DND-41 (cell line): Measurements from ENCODE around the gene MAP1LC3B2.

Experiments used
- ATAC-seq: fragments of 200-7000 bp; cut with Tn5 transposase; 3 replicates; pipeline ENCODE4 v1.9.1; 2021; ENCODE audit warnings: low read depth; ENCODE audit not compliant: insufficient read depth
- DNase-seq: peaks from one replicate; pipeline ENCODE4 v3.0.0-alpha.2; 2020
- H2AFZ ChIP-seq: 2 replicates; pipeline ENCODE4 v1.6.0; 2012; ENCODE audit warnings: low read depth, low read length
- H3K27ac ChIP-seq: 2 replicates; pipeline ENCODE4 v1.5.1; 2012; ENCODE audit warnings: low read length, inconsistent platforms
- H3K27me3 ChIP-seq: fragments of 200-600 bp; sonication (generic); 2 replicates; pipeline ENCODE4 v1.6.0; 2012; ENCODE audit warnings: low read length, mild to moderate bottlenecking, inconsistent platforms; ENCODE audit not compliant: insufficient read depth, poor library complexity
- H3K36me3 ChIP-seq: 2 replicates; pipeline ENCODE4 v1.5.1; 2012; ENCODE audit warnings: low read length, inconsistent platforms; ENCODE audit not compliant: insufficient read depth
- H3K4me1 ChIP-seq: 2 replicates; pipeline ENCODE4 v1.5.1; 2012; ENCODE audit warnings: mild to moderate bottlenecking, low read length; ENCODE audit not compliant: insufficient read depth
- H3K4me2 ChIP-seq: 2 replicates; pipeline ENCODE4 v1.6.0; 2012; ENCODE audit warnings: mild to moderate bottlenecking, moderate library complexity, low read length, inconsistent platforms; ENCODE audit not compliant: insufficient read depth
- H3K4me3 ChIP-seq, 2 experiments: fragments of 200-600 bp in 1 of 2; shearing (Covaris generic) in 1 of 2; 2 replicates each; pipeline ENCODE4 v1.5.1; 2012 to 2016; ENCODE audit warnings: inconsistent platforms in 2 of 2, low read length in 2 of 2, mild to moderate bottlenecking in 2 of 2, low read depth in 1 of 2, moderate library complexity in 1 of 2
- H3K79me2 ChIP-seq: 2 replicates; pipeline ENCODE4 v1.6.0; 2012; ENCODE audit warnings: low read length, inconsistent platforms; ENCODE audit not compliant: insufficient read depth
- H3K9ac ChIP-seq: 2 replicates; pipeline ENCODE4 v1.6.0; 2012; ENCODE audit warnings: low read depth, mild to moderate bottlenecking, inconsistent platforms, low read length, moderate library complexity
- H3K9me3 ChIP-seq: 2 replicates; pipeline ENCODE4 v1.5.1; 2012; ENCODE audit warnings: low read length, moderate library complexity, mild to moderate bottlenecking, inconsistent platforms; ENCODE audit not compliant: insufficient read depth, severe bottlenecking
- H4K20me1 ChIP-seq: 2 replicates; pipeline ENCODE4 v1.6.0; 2012; ENCODE audit warnings: low read length; ENCODE audit not compliant: insufficient read depth
- CTCF ChIP-seq: IDR thresholded peaks from 2 replicates; pipeline ENCODE4 v1.5.1; 2012; ENCODE audit warnings: borderline replicate concordance, low read length, moderate library complexity, mild to moderate bottlenecking; ENCODE audit not compliant: poor library complexity, severe bottlenecking; ENCODE audit errors: extremely low read depth
- EZH2 ChIP-seq: IDR thresholded peaks from 3 replicates; pipeline ENCODE4 v1.6.1; 2012; ENCODE audit warnings: borderline replicate concordance, low read depth, mild to moderate bottlenecking, moderate library complexity, low read length, inconsistent platforms; ENCODE audit not compliant: severe bottlenecking

MAP1LC3B2 gene

GRCh38 chr12:116613256-116613655 lies 54.1 kb downstream of the MAP1LC3B2 start:
- Histone ChIP-seq H3K4me2 (no peak overlapping the region), H3K79me2 (no peaks in the 10 kb centered on the region), H3K27ac (no peak overlapping the region), H3K4me1 (peaks cover 10% of the 10 kb centered on the region), H2AFZ (no peak overlapping the region), H3K27me3 (no peaks in the 10 kb centered on the region), H3K36me3 (no peaks in the 10 kb centered on the region), H3K9ac (no peak overlapping the region), H4K20me1 (no peaks in the 10 kb centered on the region), H3K9me3 (no peaks in the 10 kb centered on the region), H3K4me3 (no peak overlapping the region)
- DNase-seq (no peak), ATAC-seq (no peak)
- no peak for TF ChIP-seq EZH2
- TF ChIP-seq CTCF, result no peak

GRCh38 chr12:116614194-116614915 lies 55.2 kb downstream of the MAP1LC3B2 start:
- ATAC-seq, result no peak
- no peaks in the 10 kb centered on the region for H3K9me3 ChIP-seq
- H2AFZ ChIP-seq, result no peak overlapping the region
- H3K27me3 ChIP-seq, result no peaks in the 10 kb centered on the region
- TF ChIP-seq CTCF (no peak), EZH2 (no peak)
- H3K4me1 ChIP-seq, result peaks cover 5% of the 10 kb centered on the region
- no peak for DNase-seq
- H3K4me3 ChIP-seq, result no peak overlapping the region
- H3K4me2 ChIP-seq, result no peak overlapping the region
- no peaks in the 10 kb centered on the region for H3K36me3 ChIP-seq
- H3K9ac ChIP-seq, result no peak overlapping the region
- no peak overlapping the region for H3K27ac ChIP-seq
- H4K20me1 ChIP-seq, result no peaks in the 10 kb centered on the region
- H3K79me2 ChIP-seq, result no peaks in the 10 kb centered on the region

- H3K79me2 ChIP-seq, result no peaks in the 10 kb centered on the region
- no peaks in the 10 kb centered on the region for H3K27me3 ChIP-seq
- H3K4me3 ChIP-seq, result no peak overlapping the region
- no peak overlapping the region for H3K9ac ChIP-seq
- no peak overlapping the region for H2AFZ ChIP-seq
- no peak for ATAC-seq
- no peak for DNase-seq
- TF ChIP-seq EZH2 (no peak), CTCF (no peak)
- no peak overlapping the region for H3K27ac ChIP-seq
- no peak overlapping the region for H3K4me2 ChIP-seq
- H3K4me1 ChIP-seq, result no peaks in the 10 kb centered on the region
- H3K36me3 ChIP-seq, result no peaks in the 10 kb centered on the region
- H4K20me1 ChIP-seq, result no peaks in the 10 kb centered on the region
- H3K9me3 ChIP-seq, result no peaks in the 10 kb centered on the region
Measured at GRCh38 chr12:116615141-116615861, 56.1 kb downstream of the MAP1LC3B2 start.
